ENCODE measurements around the gene DPP6. TPM values are rescaled to one million over a fixed set of nuclear protein-coding genes. Genes with fewer than 3 reads are reported as not detected.
"Not testable (repeated sequence)": the region's sequence is repeated elsewhere in the genome, so short reads cannot be mapped to it uniquely, and the experiment has no call there.

The DPP6 gene
- total RNA-seq, 1 donor = under 0.01 TPM

DNA sequence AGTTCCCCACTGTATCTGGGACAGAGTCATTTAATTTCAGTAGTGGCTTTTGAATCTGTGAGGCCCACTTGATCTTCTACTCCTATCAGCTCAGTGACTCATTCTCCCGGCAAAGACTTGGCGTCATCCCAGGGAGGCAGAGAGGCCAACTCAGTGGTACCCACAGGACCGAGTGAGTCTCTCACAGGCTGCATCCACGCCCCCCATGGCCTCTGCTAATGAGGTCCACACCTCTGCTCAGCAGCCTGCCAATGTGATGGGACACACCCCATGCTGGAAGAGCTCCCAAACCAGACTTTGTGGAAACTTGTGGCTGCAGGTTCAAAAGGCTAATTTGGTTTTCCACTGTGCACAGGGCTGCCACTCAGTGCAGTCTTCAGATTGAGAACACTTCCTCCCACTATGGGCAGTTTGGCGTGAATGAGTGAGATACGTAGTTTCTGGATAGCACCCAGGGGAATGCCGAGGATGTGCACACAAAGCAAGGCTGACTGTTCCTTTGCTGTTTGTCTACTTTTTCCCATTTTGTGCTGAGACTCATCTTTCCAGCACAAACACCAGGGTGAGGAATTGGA, 81.6 kb downstream of the DPP6 start:
- DNase-seq (ENCODE audit: low read depth); H3K4me3 ChIP-seq (ENCODE audit: low read depth, low read length): not testable (repeated sequence)

DNA sequence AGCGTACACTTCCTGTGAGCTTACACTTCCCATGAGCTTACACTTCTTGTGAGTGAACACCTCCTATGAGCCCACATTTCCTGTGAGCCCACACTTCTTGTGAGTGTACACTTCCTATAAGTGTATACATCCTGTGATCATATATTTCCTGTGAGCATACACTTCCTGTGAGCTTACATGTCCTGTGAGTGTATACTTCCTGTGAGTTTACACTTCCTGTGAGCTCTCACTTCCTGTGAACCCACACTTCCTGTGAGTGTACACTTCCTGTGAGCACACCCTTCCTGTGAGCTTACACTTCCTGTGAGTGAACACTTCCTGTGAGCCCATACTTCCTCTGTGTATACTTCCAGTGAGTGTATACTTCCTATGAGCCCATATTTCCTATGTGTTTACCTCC, 82.5 kb downstream of the DPP6 start:
- not testable (repeated sequence) for H3K4me3 ChIP-seq (ENCODE audit: low read depth, low read length); DNase-seq (ENCODE audit: low read depth)

DNA sequence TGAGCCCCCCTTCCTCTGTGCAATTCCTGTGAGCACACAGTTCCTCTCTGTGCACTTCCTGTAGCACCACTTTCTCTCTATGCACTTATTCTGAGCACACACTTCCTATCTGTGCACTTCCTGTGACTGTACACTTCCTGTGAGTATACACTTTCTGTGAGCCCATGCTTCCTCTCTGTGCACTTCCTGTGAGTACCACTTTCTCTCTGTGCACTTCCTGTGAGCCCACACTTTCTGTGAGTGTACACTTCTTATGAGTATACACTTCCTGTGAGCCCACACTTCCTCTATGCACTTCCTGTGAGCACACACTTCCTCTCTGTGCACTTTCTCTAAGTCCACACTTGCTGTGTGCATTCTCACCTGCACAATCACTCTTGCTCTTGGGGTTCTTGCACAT, 83.4 kb downstream of the DPP6 start:
- DNase-seq (ENCODE audit: low read depth) = not testable (repeated sequence)

DNA sequence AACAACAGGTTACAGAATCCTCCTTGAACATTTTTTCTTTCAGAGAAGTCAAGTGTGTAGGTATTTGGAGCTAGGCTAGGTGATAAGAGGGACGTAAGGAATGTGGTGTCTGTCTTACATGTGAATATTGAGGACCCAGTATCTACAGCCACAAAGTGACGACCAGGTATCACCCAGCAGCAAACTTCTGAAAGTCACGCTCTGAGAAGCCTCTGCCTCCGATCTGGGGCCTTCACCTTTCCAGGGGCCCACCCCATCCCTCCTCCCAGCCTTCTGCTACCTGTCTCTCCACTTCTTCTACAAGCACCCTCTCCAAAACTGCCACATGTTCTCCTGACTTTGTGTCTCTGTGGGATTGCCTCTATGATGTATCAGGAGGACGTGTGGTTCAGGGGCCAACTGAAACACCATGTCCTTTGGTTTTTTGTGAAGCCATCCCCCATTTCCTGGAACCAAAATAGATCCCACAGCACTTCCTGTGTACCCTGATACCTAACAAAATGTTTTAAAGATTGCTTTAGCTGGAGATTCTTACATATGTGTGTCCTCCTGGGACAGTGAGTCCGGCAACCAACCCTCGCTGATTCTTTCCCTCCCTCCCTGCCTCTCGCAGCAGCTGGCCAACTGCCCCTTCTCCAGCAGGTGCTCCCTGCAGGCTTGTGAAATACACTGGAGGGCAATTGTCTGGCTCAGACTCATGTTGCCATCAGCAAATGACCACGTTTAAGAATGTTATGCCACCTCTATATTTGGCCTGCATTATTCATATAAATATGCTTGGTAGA, 93.9 kb downstream of the DPP6 start:
- not testable (repeated sequence) for H3K4me3 ChIP-seq (ENCODE audit: low read depth, low read length); DNase-seq (ENCODE audit: low read depth)

More for the DNA sequence above, 83.4 kb downstream of the DPP6 start:
- not testable (repeated sequence) for H3K4me3 ChIP-seq (ENCODE audit: low read depth, low read length)

DNA sequence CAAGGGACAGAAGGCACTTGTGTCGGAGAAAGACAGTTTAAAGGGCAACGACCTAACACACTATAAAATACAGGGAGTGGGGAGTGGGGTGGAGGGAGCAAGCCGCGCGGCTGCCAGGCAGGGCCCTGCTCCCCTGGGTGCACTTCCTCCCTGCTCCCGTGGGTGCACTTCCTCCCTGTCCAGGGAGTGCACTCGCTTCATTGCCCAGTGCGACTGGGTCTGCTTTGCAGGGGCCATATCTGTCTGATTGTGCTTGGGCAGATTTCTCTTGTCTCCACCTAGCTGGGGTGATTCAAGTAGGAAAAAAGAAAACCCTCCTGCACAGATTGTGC, 94.5 kb downstream of the DPP6 start:
- not testable (repeated sequence) for H3K4me3 ChIP-seq (ENCODE audit: low read depth, low read length); DNase-seq (ENCODE audit: low read depth)

DNA sequence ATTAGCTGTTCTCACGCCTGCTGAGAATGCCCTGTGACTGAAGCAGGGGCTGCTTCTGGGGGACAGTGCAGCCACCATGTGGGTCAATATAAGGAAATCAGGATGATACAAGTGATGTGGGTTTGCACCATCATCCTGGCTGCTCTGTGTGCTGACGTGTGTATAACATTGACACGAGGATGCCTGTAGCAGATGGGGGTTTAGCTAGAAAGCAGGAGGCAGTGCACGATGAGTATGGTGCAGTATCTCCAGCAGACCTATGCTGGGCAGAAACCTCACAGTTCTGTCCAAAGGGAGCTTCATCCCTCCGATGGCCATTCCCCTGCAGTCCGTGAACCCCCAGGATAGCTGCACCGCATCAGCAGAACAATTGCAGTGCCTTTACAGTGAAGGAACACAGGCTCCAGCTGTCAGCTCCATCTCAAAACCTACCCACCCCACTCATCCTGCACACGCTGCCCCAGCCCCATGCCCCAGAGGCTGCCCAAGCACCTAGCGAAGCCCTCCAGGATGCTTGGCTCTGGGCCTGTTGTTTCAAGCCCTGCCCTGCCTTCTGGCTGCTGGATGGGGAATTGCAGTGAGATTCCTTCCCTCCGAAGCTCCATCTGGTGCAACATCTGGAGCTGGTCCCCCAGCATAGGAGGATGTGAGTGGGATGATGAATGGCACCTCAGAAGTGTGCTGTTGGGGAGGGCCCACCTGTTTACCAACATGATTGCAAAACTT, 96.8 kb downstream of the DPP6 start:
- H3K4me3 ChIP-seq (ENCODE audit: low read depth, low read length); DNase-seq (ENCODE audit: low read depth): not testable (repeated sequence)

DNA sequence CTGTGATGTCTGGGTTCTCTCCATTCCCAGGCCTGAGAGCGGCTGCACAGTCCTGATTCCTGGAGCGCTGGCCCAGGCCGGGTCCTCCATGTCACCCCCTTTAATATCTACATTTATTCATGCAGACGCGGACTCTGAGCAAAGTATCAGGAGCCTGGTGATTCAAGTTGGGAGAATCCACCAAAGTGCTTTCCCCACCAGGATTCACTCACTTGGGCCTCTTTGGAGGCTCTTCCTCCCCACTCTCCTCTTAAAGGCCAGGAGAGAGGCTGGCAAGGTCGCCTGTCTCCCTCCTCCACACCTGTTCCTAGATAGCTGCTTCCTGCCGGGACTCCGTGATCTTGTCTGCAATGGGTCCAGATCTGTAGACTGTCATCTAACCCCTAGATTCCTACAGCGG, 98.5 kb downstream of the DPP6 start:
- not testable (repeated sequence) for H3K4me3 ChIP-seq (ENCODE audit: low read depth, low read length); DNase-seq (ENCODE audit: low read depth)

DNA sequence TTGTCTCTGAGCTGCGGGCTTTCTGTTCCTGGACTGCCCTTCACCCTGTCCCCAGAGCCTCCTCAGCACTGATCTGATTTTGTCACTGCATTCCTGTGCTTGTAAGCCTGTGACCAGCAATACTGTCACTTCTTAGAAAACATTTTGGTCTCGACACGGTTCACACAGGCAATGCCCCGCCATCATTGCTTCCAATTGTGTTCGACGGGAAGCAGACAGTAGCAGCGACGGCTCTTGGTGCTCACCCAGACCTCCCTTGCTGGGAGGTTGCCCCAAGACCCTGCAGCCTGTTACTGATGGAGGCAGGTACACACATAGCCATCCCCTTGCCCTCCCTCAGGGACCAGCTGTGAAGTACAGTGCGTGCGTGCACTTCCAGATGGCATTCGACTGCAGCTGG, 99.1 kb downstream of the DPP6 start:
- DNase-seq (ENCODE audit: low read depth); H3K4me3 ChIP-seq (ENCODE audit: low read depth, low read length): not testable (repeated sequence)

DNA sequence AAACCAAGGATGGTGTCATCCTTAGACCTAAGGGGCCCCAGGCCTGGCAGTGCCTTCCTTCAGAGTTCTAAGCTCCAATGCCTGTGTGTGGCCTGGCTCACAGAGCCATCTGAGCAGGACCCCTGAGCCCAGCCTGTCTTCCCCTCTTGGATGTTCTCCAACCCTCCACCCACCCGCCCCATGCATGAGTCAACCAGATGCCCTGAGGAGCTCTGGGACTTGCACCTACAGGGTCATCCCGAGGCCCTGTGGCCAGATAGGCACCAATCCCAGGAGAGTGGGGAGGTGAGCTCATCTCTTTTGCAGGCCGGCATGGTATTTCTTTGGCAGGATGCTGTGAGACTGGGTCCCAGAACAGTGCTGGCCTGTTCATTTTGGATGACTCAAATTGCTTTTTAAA, 103.7 kb downstream of the DPP6 start:
- H3K4me3 ChIP-seq (ENCODE audit: low read depth, low read length) = not testable (repeated sequence)

DNA sequence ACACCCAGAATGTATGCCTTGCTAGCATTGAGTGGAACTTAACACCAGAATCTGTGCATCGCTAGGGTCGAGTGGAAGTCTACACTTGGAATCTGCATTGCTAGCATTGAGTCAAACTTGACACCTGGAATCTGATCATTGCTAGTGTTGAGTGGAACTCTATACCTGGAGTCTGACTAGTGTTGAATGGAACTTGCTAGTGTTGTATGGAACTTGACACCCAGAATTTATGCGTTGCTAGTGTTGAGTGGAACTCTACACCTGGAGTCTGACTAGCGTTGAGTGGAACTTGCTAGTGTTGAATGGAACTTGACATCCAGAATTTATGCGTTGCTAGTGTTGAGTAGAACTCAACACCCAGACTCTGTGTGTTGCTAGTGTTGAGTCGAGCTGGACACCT, 110.7 kb downstream of the DPP6 start:
- not testable (repeated sequence) for DNase-seq (ENCODE audit: low read depth); H3K4me3 ChIP-seq (ENCODE audit: low read depth, low read length)

More for the DNA sequence above, 103.7 kb downstream of the DPP6 start:
- not testable (repeated sequence) for DNase-seq (ENCODE audit: low read depth)

DNA sequence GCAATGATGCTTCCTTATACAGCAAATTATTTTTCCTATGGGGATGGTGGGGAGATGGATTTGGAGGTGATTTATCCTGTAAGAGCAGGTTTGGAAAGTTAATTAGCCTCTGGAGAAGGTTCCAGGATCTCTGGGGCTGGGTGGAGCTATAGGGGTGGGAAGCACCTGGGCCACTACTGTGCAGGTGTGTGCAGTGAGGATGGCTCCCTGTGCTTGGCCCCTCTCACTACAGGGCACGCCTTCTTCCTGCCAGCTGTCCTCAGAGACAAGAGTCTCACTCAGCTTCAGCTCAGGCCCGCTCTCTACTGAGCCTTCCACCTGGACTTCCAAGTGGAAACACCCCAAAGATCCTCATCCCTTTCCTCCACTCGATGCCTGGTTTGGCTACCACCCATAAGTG, 111.4 kb downstream of the DPP6 start:
- not testable (repeated sequence) for DNase-seq (ENCODE audit: low read depth)

DNA sequence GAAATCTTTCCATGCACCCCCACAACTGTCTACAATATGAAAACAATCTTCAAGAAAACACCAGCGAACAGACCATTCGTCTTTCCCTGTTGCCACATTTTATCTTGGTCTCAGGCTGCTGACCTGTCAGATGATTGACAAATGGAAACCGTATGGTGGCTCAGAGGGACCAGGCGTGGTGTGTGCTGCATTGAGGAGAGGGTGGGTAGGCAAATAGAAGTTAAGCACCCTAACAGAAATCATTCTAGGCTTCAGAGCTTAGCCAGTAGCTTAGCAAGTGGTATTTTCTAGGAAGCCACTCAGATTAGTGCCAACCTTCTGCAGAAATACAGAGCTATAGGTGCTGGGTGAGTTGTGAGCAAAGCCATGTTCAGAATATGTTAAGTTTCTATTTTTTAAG, 114.9 kb downstream of the DPP6 start:
- TF ChIP-seq, protein P1, sequence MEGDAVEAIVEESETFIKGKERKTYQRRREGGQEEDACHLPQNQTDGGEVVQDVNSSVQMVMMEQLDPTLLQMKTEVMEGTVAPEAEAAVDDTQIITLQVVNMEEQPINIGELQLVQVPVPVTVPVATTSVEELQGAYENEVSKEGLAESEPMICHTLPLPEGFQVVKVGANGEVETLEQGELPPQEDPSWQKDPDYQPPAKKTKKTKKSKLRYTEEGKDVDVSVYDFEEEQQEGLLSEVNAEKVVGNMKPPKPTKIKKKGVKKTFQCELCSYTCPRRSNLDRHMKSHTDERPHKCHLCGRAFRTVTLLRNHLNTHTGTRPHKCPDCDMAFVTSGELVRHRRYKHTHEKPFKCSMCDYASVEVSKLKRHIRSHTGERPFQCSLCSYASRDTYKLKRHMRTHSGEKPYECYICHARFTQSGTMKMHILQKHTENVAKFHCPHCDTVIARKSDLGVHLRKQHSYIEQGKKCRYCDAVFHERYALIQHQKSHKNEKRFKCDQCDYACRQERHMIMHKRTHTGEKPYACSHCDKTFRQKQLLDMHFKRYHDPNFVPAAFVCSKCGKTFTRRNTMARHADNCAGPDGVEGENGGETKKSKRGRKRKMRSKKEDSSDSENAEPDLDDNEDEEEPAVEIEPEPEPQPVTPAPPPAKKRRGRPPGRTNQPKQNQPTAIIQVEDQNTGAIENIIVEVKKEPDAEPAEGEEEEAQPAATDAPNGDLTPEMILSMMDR (IDR thresholded peaks at IDR 0.05; ENCODE audit: insufficient read depth, low read depth, low read length) = no peak
- DNase-seq (ENCODE audit: low read depth) = no peak
- no peak overlapping the region for H3K4me3 ChIP-seq (ENCODE audit: low read depth, low read length)

More for the DNA sequence above, 111.4 kb downstream of the DPP6 start:
- not testable (repeated sequence) for H3K4me3 ChIP-seq (ENCODE audit: low read depth, low read length)

DNA sequence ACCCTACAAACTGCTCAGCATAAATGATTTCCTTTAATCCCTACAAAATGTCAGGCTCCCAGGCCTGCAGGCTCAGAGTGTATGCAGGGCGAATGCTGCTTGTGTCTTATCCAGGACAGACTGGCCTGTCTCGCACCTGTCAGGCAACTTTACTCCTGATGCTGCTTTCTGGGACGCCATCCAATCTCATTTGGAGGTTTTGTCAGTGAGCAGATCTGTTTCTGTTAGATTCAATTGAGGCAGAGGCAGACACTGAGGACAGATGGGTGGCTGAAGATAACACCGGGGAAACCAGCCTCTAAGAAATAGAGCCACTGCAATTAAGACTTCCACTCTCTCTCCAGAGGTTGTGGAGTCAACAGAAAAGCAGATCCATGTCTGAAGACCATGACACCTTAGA, 115.6 kb downstream of the DPP6 start:
- no peak overlapping the region for H3K4me3 ChIP-seq (ENCODE audit: low read depth, low read length)
- no peak for DNase-seq (ENCODE audit: low read depth)
- TF ChIP-seq, protein P1 (IDR thresholded peaks at IDR 0.05; ENCODE audit: insufficient read depth, low read depth, low read length) = no peak
